GM12801 (cell line): ENCODE results near the gene POU6F2.

Experiments
- TF ChIP-seq, protein P1 (sequence below): IDR thresholded peaks from one replicate; pipeline ENCODE4 v1.5.1; 2011; ENCODE audit warnings: control low read depth; ENCODE audit not compliant: insufficient read length; ENCODE audit errors: extremely low read depth

POU6F2 gene

DNA sequence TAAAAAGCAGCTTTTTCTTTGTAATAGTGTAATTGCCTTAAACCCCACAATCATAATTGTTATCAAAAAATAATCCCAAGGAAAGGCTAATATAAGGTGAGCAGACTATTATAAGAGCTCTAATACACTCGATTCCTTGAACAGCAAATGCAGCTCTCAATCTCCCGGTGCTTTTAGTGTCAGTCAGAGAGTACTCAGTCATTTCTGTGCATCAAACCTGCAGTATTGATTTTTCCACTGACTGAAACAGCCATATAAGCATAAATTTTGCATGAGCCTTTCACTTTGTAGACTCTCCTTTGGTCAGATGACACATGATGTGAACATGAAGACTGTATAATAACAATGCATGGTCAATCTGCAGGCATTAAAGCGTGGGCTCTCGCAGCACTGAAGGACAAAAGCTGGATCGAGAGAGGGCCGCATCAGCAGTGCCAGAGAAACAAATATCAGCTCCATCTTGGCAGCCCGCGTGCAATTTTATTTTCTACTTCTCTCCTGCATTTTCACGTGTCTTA is 272.0 kb downstream of the POU6F2 start:
- TF ChIP-seq, protein P1, sequence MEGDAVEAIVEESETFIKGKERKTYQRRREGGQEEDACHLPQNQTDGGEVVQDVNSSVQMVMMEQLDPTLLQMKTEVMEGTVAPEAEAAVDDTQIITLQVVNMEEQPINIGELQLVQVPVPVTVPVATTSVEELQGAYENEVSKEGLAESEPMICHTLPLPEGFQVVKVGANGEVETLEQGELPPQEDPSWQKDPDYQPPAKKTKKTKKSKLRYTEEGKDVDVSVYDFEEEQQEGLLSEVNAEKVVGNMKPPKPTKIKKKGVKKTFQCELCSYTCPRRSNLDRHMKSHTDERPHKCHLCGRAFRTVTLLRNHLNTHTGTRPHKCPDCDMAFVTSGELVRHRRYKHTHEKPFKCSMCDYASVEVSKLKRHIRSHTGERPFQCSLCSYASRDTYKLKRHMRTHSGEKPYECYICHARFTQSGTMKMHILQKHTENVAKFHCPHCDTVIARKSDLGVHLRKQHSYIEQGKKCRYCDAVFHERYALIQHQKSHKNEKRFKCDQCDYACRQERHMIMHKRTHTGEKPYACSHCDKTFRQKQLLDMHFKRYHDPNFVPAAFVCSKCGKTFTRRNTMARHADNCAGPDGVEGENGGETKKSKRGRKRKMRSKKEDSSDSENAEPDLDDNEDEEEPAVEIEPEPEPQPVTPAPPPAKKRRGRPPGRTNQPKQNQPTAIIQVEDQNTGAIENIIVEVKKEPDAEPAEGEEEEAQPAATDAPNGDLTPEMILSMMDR = no peak

DNA sequence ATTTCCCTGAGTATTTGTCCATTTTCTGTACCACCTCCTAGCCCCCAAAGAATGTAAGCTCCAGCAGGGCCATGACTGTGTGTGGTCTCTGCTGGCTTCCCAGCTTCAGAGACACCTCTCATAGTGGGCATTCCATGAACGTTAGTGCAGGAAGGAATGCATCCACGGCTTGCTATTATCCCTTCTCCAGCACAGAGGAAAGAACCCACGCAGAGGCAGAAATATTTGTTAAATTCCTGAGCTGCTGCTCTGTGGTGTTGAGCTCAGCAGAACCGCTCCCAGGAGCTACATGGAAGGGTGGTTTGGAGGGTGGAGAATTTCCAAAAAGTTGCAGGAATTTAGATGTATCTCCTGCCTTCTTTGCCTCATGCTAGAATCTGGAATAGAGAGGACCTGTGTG is 275.2 kb downstream of the POU6F2 start:
- TF ChIP-seq, protein P1 = no peak

DNA sequence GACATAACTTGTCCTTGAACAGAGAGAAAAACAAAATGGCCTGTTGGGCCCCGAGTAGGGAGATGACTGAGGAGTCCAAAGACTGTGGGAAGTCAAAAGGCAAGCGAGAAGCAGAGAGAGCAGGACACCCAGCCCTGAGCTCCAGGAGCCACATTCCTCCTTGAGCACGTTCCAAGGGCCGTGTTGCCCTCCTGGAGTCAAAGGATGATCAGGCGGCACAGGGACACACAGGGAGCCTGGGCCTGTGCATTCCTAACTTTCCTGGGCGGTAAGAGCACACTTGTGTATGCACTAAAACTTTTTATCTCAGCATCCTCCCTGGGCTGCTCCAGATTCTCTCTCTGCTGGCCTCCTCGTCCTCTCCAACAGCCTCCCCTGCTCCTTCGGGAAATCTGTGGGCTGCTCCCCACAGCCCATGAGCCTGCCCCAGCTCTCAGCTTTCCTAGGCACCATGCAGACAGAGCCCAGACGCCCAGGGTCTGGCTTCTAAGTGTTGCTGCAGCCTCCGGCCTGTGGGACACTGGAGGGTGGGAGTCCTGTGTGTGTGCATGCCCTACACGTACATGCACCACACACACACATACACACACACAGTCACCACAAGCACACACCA is 281.8 kb downstream of the POU6F2 start:
- TF ChIP-seq, protein P1 = no peak

DNA sequence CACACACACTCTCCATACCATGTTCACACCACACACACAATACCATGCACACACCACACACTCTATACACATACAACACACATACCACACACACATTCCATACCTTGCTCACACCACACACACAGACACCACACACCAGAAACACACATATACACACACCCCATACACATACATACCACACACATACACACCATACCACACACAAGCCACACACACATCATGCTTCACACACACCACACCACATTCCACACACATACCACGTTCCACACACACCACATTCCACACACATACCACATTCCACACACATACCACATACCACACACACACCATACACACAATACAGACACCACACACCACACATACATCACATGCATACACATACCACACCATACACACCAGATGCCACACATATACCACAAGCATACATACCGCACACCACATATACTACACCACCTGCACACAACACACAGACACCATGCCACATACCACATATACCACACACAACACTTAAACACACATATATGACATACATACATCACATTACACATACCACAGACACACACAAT is 282.7 kb downstream of the POU6F2 start:
- TF ChIP-seq, protein P1 = no peak

DNA sequence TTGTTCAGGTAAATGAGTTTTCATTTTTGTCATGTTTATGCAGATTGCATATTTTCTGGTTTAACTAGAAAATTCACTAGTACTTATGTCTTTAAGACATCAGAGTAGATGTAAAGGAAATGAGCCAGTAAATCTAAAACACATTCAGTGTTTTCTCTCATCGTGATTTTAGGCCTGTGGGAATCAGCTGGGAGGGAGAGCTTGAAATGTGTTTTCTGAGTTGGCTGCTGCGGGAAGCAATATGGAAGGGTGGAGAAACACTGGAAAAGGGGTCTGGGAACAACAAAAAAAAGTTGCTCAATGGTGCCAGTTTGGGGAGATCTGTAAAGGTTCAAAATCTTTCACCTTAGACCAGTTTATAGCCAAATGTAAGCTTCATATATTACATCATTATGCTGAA is 284.1 kb downstream of the POU6F2 start:
- TF ChIP-seq, protein P1 = no peak

DNA sequence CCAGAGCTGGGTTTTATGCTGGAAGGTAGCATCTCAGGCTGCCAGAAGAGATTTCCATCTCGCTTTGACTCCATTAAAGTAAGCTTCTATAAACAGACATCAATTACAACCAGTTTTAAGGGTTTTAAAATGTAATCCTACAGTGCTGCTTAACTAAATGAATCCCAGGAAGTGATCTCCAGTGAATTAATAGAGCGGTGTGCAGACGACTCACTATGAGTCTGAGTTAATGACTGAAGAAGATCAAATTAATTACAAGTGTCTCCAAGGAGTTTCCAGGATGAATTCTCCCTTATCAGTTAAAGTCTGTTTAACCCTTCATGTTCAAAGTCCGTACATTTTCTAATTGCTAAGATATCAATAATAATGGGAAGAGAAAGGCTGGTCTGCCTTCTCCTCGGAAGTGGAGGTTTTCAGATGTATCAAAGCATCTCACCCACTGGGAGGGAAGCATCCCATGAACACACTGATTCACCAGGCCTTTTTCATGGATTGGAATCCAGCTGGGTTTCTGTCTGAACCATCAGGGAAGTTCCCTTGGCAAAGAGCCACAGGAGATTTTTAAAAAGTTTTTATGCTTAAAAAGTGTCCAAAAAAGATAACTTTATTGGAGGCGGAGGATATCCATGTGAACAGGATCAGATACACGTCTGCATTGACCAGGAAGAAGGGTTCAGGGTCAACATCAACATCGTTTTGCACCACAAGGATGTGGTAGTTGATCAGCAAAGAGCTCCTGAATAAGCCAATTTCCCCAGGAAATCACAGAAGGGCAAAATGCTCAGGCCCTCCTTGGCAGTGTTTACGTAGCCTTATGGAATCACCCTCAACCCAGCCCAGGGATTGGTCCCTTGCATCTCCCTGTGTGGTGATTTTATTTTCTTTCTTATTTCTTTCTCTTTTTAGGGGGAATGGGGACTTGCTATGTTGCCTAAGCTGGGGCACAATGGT is 288.2 kb downstream of the POU6F2 start:
- TF ChIP-seq, protein P1 = no peak

DNA sequence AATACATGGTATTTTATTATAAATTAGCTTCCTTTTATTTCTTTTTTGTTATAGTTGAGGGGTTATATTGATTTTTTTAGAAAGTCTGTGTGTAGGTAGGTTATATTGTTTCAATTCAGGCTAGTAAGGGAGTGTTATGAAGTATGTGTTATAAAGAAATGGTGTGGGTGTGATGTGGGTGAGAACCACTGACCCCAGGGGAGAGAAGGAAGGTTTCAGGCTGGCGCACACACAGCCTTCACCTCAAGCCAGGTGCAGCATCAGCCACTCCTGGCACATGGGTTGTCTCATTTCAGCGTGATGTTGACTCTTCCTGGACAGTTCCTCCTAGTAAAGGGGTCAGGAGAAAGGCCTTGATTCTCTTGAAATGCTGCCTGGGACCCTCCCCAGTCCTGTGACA is 291.3 kb downstream of the POU6F2 start:
- TF ChIP-seq, protein P1 = no peak
